ENCODE measurements around the gene ISCU. TPM values are rescaled to one million over a fixed set of nuclear protein-coding genes. Genes with fewer than 3 reads are reported as not detected.

The ISCU gene
- total and polyA plus RNA-seq, 2 of the 8 experiments (the other 6 are each of a cell fraction or from before 2014, with no cell fraction given) = 72.1 to 78.1 TPM

DNA sequence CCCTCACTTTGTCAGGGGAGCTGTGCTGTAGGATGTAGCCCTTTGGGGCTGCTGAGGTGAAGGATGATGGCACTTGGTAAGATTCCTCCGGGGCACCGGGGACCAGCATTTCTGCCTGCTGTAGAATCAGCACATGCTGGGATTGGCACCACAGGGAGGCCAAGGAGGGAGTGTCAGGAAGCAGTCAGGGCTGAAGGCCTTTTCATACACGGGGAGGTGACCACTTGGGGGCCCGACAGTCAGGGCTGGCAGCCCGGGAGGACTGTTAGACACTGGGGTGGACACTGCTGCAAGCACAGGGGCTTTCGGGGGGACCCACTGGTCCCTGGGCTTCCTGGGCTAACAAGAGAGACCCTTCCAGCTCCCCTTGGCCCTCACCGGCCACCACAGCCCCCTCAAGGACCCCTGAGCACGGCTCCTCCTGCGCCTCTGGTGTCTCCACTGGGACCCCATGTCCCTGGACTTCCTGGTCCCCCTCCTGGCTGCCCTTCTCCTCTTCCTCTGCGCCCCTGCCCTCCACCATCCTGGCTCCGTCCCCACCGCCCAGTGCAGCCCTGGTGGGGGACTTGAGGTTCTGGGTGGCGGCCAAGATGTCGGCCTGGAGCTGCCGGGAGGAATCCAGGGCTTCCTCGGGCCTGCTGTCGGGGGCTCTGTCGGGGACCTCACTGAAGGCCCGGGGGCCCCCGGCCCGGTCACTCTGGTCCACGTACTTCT is 29.0 kb downstream of the ISCU start:
- Histone ChIP-seq H3K4me3 (ENCODE audit: extremely low read depth in 1 of 4, insufficient read depth in 2 of 4, low read depth in 3 of 4, low read length in 4 of 4) (no peak overlapping the region), H3K4ac (replicated peaks; ENCODE audit: insufficient read length, low read depth, low read length) (no peak overlapping the region), H3K23ac (ENCODE audit: insufficient read length) (no peak overlapping the region), H3K27me3 (replicated peaks in 1 of 4; ENCODE audit: control insufficient read depth in 3 of 4, extremely low read depth in 1 of 4, insufficient read depth in 3 of 4, low read length in 3 of 4) (no peaks in the 10 kb centered on the region; a peak in 1 of 7 replicates), H2AK5ac (ENCODE audit: low read depth, low read length) (no peak overlapping the region), H3K9ac (replicated peaks in 1 of 4; ENCODE audit: extremely low read depth in 1 of 4, low read depth in 3 of 4, low read length in 3 of 4) (no peak overlapping the region), H2BK120ac (replicated peaks; ENCODE audit: low read depth, low read length) (no peak overlapping the region), H2BK12ac (ENCODE audit: low read depth, low read length) (no peak overlapping the region), H3K4me2 (ENCODE audit: insufficient read depth in 1 of 2, low read depth in 2 of 2, low read length in 2 of 2) (no peak overlapping the region), H2AFZ (ENCODE audit: low read length) (no peak overlapping the region), H4K91ac (replicated peaks; ENCODE audit: insufficient read length, low read length) (no peak overlapping the region), H3K9me3 (ENCODE audit: insufficient read depth in 2 of 2, low read depth in 1 of 2, low read length in 1 of 2) (no peaks in the 10 kb centered on the region), H3K56ac (replicated peaks; ENCODE audit: insufficient read length, low read depth, low read length) (no peak overlapping the region), H3K23me2 (ENCODE audit: low read depth, low read length) (peaks cover 7% of the 10 kb centered on the region; the same call in 1 of the 2 replicates), H2BK5ac (ENCODE audit: low read depth, low read length) (no peak overlapping the region), H3K4me1 (replicated peaks in 1 of 4; ENCODE audit: control insufficient read depth in 3 of 4, insufficient read depth in 4 of 4, low read length in 3 of 4) (peaks cover 0 to 17% (median 11%) of the 10 kb centered on the region in 4 experiments; a peak in 6 of 7 replicates), H3K79me1 (ENCODE audit: low read depth, low read length) (no peaks in the 10 kb centered on the region; the same call in 1 of the 2 replicates), H3K79me2 (ENCODE audit: control insufficient read depth in 1 of 2, insufficient read depth in 2 of 2, low read length in 2 of 2) (no peaks in the 10 kb centered on the region), H2BK15ac (ENCODE audit: low read length) (no peak overlapping the region), H4K20me1 (replicated peaks in 1 of 2; ENCODE audit: control insufficient read depth in 1 of 2, insufficient read depth in 2 of 2, low read length in 2 of 2) (peaks cover 0 to 8% of the 10 kb centered on the region in 2 experiments), H4K8ac (ENCODE audit: extremely low read depth, insufficient read depth, low read length) (no peak overlapping the region), H3K36me3 (ENCODE audit: control insufficient read depth in 2 of 4, insufficient read depth in 4 of 4, low read length in 3 of 4) (no peaks in the 10 kb centered on the region), H3K18ac (ENCODE audit: extremely low read depth, low read length) (no peak overlapping the region), H4K5ac (ENCODE audit: insufficient read length, low read depth, low read length) (no peak overlapping the region), H3K27ac (ENCODE audit: low read depth, low read length) (no peak overlapping the region; the same call in 1 of the 2 replicates), H2BK20ac (ENCODE audit: low read length) (no peak overlapping the region), H3K14ac (ENCODE audit: insufficient read length) (no peak overlapping the region)
- WGBS, 2 experiments (ENCODE audit: extremely low coverage in 1 of 2, insufficient coverage in 1 of 2, insufficient read length in 1 of 2, insufficient replicate concordance in 2 of 2, low coverage in 1 of 2, low lambda C conversion rate in 2 of 2, missing lambda C conversion rate in 1 of 2) = 89% methylated on average over 19 of the region's 22 CpGs; no CpG with 5 or more reads in 1 of the 2 experiments
- ChIA-PET POLR2A (ENCODE audit: partially characterized antibody) (interaction anchor here (3.5 kb wide), 1 partner anchor 30 kb away, joined by 10 read pairs; the partner anchor contains the start of genes ISCU and SART3), CTCF (ENCODE audit: partially characterized antibody) (interaction anchor here (0.5 to 1.6 kb wide), 4 partner anchors 13 to 56 kb away, joined by 3 to 4 read pairs (median 4); no protein-coding TSS in a partner anchor)
- TF ChIP-seq CHD1 (IDR thresholded peaks at IDR 0.05; ENCODE audit: low read depth, low read length) (no peak), POU5F1 (IDR thresholded peaks at IDR 0.05; ENCODE audit: low read depth, low read length) (no peak)
- DNase-seq (ENCODE audit: low read depth in 1 of 2, low spot score in 2 of 2) = peak in 1 of 2 experiments; percentile 40
- no peak for FAIRE-seq

Data from H1 (cell line).